Osteoblast (primary cell): Measurements from ENCODE around the gene TRUB1. TPM values are rescaled to one million over a fixed set of nuclear protein-coding genes. Genes with fewer than 3 reads are reported as not detected.
"Not testable (repeated sequence)": the region's sequence is repeated elsewhere in the genome, so short reads cannot be mapped to it uniquely, and the experiment has no call there.

Experiments
- DNase-seq: peaks from one replicate; pipeline ENCODE4 v3.0.0; 2011; ENCODE audit warnings: low spot score, mixed read lengths; ENCODE audit not compliant: insufficient read length; ENCODE audit errors: missing footprints
- H2AFZ ChIP-seq: 2 replicates; pipeline ENCODE4 v1.6.0; 2011; ENCODE audit warnings: mild to moderate bottlenecking, low read length
- H3K27ac ChIP-seq: 2 replicates; pipeline ENCODE4 v1.5.1; 2011; ENCODE audit warnings: mild to moderate bottlenecking, low read depth, low read length, moderate library complexity
- H3K27me3 ChIP-seq: 2 replicates; pipeline ENCODE4 v1.6.0; 2012; ENCODE audit warnings: mild to moderate bottlenecking, control low read depth, inconsistent platforms, low read length, moderate library complexity; ENCODE audit not compliant: insufficient read depth
- H3K36me3 ChIP-seq: 2 replicates; pipeline ENCODE4 v1.5.1; 2011; ENCODE audit warnings: mild to moderate bottlenecking, low read length, control low read depth, moderate library complexity; ENCODE audit not compliant: insufficient read depth
- H3K4me1 ChIP-seq: 2 replicates; pipeline ENCODE4 v1.5.1; 2011; ENCODE audit warnings: mild to moderate bottlenecking, low read length, control low read depth, moderate library complexity; ENCODE audit not compliant: insufficient read depth
- H3K4me2 ChIP-seq: 2 replicates; pipeline ENCODE4 v1.6.0; 2011; ENCODE audit warnings: mild to moderate bottlenecking, low read length; ENCODE audit not compliant: insufficient read depth
- H3K4me3 ChIP-seq: fragments of 200-600 bp; sonication (generic); 3 replicates; pipeline ENCODE4 v1.5.1; 2012; ENCODE audit warnings: mild to moderate bottlenecking, low read length, inconsistent platforms; ENCODE audit not compliant: insufficient read depth
- H3K79me2 ChIP-seq: 2 replicates; pipeline ENCODE4 v1.6.0; 2012; ENCODE audit warnings: mild to moderate bottlenecking, low read length, control low read depth, inconsistent platforms; ENCODE audit not compliant: insufficient read depth
- H3K9me3 ChIP-seq: 2 replicates; pipeline ENCODE4 v1.5.1; 2011; ENCODE audit warnings: low read depth, low read length, control low read depth
- H4K20me1 ChIP-seq: 2 replicates; pipeline ENCODE4 v1.6.0; 2012; ENCODE audit warnings: mild to moderate bottlenecking, low read length, control low read depth; ENCODE audit not compliant: insufficient read depth
- CTCF ChIP-seq: IDR thresholded peaks from 2 replicates; pipeline ENCODE4 v1.5.1; 2011; ENCODE audit warnings: mild to moderate bottlenecking, low read depth, low read length, moderate library complexity; ENCODE audit errors: extremely low read depth
- total RNA-seq: library from RNA; depleted of rRNA; stranded (reverse); fragments of >200 nt; gene quantifications from 2 replicates; pipeline ENCODE4 v1.2.3, GENCODE V29; 2012

TRUB1 gene
- total RNA-seq, result 26.8 and 28.6 TPM in 2 replicates

- Histone ChIP-seq H3K9me3 (no peaks in the 10 kb centered on the region), H3K4me2 (peak within 1 kb of the TSS; percentile 94), H3K27me3 (no peaks in the 10 kb centered on the region), H3K4me3 (peak within 1 kb of the TSS; percentile 100), H4K20me1 (peaks cover 3% of the 10 kb centered on the region), H3K36me3 (peaks cover 13% of the 10 kb centered on the region), H3K79me2 (peaks cover 39% of the 10 kb centered on the region), H2AFZ (peak within 1 kb of the TSS; percentile 99), H3K27ac (peak within 1 kb of the TSS; percentile 92), H3K4me1 (peaks cover 16% of the 10 kb centered on the region)
- no peak for TF ChIP-seq CTCF
- peak; percentile 94 for DNase-seq
These were observed at the start of gene TRUB1 for GRCh38 chr10:114937962-114938855. Gene TRUB1 (plus strand): TSS chr10:114938195. CDS start chr10:114938254, 59 bp downstream.

GRCh38 chr10:114893251-114893650 is 44.7 kb upstream of the TRUB1 start:
- no peak overlapping the region for H3K27ac ChIP-seq
- no peaks in the 10 kb centered on the region for H3K4me1 ChIP-seq
- no peak overlapping the region for H2AFZ ChIP-seq
- TF ChIP-seq CTCF, result no peak
- no peaks in the 10 kb centered on the region for H3K36me3 ChIP-seq
- H3K4me2 ChIP-seq, result no peak overlapping the region
- no peak overlapping the region for H3K4me3 ChIP-seq
- no peaks in the 10 kb centered on the region for H4K20me1 ChIP-seq
- DNase-seq, result no peak
- H3K27me3 ChIP-seq, result peaks cover under 1% of the 10 kb centered on the region
- no peaks in the 10 kb centered on the region for H3K9me3 ChIP-seq
- no peaks in the 10 kb centered on the region for H3K79me2 ChIP-seq

DNA sequence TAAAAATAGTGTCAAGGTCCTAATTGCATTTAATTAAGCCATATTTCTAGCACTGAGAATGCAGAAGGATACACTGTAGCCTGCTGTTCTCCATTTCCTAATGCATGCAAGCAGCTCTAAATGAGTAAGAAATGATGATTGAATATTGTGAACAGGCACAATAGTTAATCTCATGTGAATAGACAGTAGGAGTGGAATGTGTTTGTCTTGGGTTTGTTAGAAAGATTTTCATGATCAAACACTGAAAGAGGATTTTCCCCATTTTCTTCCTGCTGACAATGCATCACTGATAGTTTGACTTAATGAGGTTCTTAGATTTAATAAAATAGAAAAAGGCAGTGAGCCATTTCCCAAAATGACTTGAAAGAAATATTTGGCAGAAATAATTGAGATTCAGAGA is 43.1 kb upstream of the TRUB1 start:
- no peak overlapping the region for H3K4me3 ChIP-seq
- no peak overlapping the region for H2AFZ ChIP-seq
- no peak overlapping the region for H3K27ac ChIP-seq
- no peaks in the 10 kb centered on the region for H3K79me2 ChIP-seq
- H4K20me1 ChIP-seq, result no peaks in the 10 kb centered on the region
- H3K36me3 ChIP-seq, result no peaks in the 10 kb centered on the region
- H3K4me2 ChIP-seq, result no peak overlapping the region
- H3K27me3 ChIP-seq, result no peaks in the 10 kb centered on the region
- no peak for TF ChIP-seq CTCF
- no peaks in the 10 kb centered on the region for H3K4me1 ChIP-seq
- H3K9me3 ChIP-seq, result no peaks in the 10 kb centered on the region
- DNase-seq, result no peak

DNA sequence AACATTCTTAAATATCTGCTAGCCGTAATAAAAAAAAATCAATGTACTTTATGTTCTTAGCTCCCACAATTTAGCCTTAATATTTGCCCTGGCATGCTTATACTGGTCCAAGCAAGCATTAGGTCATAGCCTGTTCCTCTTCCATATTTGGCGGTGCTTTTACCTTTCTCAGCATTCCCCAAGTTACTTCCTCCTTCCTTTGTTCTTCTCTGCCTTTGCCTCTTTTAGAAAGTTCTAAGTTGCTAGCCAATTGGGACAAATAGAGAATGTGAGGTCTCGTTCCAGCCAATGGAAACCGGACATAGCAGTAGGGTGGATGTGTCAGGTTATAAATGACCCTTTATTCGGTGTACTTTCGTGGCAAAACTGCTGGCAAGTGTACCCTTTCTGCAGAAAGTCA is 41.0 kb upstream of the TRUB1 start:
- not testable (repeated sequence) for H4K20me1 ChIP-seq, H3K27ac ChIP-seq, H3K9me3 ChIP-seq, DNase-seq, H3K4me2 ChIP-seq, H2AFZ ChIP-seq, H3K4me1 ChIP-seq, H3K27me3 ChIP-seq, H3K4me3 ChIP-seq, H3K79me2 ChIP-seq, H3K36me3 ChIP-seq
